Measurements from ENCODE around the gene C2CD3.

Gene C2CD3

GRCh38 chr11:74170694-74171629 lies at the start of gene C2CD3, which contains the start of gene PPME1:
Gene C2CD3, minus strand, starts transcription at chr11:74171002. Its CDS starts 210 bp downstream, at chr11:74170792.
Gene PPME1, plus strand, starts transcription at chr11:74171289. Its CDS starts 133 bp downstream, at chr11:74171422.
- peak; percentile 16 for TF ChIP-seq CTCF (IDR thresholded peaks at IDR 0.05; ENCODE audit: insufficient read depth, low read depth, low read length, missing control alignments)
- peak within 1 kb of the TSS; percentile 97 for H3K4me3 ChIP-seq (ENCODE audit: low read depth, low read length)
- peak; percentile 100 for DNase-seq (ENCODE audit: low read depth)

GRCh38 chr11:74220376-74220775 lies 49.6 kb upstream of the C2CD3 start:
- TF ChIP-seq CTCF (IDR thresholded peaks at IDR 0.05; ENCODE audit: insufficient read depth, low read depth, low read length, missing control alignments) = no peak
- H3K4me3 ChIP-seq (ENCODE audit: low read depth, low read length) = no peak overlapping the region
- DNase-seq (ENCODE audit: low read depth) = no peak

- DNase-seq (ENCODE audit: low read depth) = no peak
- H3K4me3 ChIP-seq (ENCODE audit: low read depth, low read length) = no peak overlapping the region
- TF ChIP-seq CTCF (IDR thresholded peaks at IDR 0.05; ENCODE audit: insufficient read depth, low read depth, low read length, missing control alignments) = no peak
Observed at GRCh38 chr11:74212533-74212932, 41.7 kb upstream of the C2CD3 start.

GRCh38 chr11:74208507-74208906 lies 37.7 kb upstream of the C2CD3 start:
- DNase-seq (ENCODE audit: low read depth) = no peak
- no peak overlapping the region for H3K4me3 ChIP-seq (ENCODE audit: low read depth, low read length)
- no peak for TF ChIP-seq CTCF (IDR thresholded peaks at IDR 0.05; ENCODE audit: insufficient read depth, low read depth, low read length, missing control alignments)

GRCh38 chr11:74206746-74207145 lies 35.9 kb upstream of the C2CD3 start:
- DNase-seq (ENCODE audit: low read depth) = no peak
- no peak overlapping the region for H3K4me3 ChIP-seq (ENCODE audit: low read depth, low read length)
- TF ChIP-seq CTCF (IDR thresholded peaks at IDR 0.05; ENCODE audit: insufficient read depth, low read depth, low read length, missing control alignments) = no peak

- DNase-seq (ENCODE audit: low read depth) = no peak
- TF ChIP-seq CTCF (IDR thresholded peaks at IDR 0.05; ENCODE audit: insufficient read depth, low read depth, low read length, missing control alignments) = no peak
- H3K4me3 ChIP-seq (ENCODE audit: low read depth, low read length) = no peak overlapping the region
Observed at GRCh38 chr11:74205181-74205580, 34.4 kb upstream of the C2CD3 start.
